ENCODE results near the gene CDHR2.

CDHR2 gene

DNA sequence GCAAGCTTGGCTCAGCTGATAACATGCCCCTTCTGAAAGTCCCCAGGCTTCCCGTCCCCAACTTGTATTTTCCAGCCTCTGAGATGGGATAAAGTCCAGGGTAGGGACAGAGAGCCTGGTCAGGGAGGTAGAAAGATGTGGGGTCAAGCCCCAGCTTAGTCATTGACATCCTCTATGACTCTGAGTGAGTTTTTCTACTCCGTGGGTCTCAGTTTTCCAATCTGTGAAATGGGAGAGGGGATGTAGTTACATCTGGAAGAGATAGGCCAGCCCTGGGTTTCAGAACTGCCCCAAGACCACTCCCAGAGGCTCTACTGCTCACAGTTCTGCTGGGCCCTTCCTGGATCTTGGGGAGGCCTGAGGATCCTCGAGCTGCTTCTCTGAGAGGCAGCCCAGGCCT, 57.7 kb downstream of the CDHR2 start:
- Histone ChIP-seq H3K4me3 (ENCODE audit: low read depth, low read length) (no peak overlapping the region), H3K9me3 (ENCODE audit: control insufficient read depth, insufficient read depth, low read depth, low read length) (no peaks in the 10 kb centered on the region), H3K36me3 (ENCODE audit: control insufficient read depth in 2 of 2, insufficient read depth in 1 of 2, low read length in 2 of 2) (no peaks in the 10 kb centered on the region), H3K4me1 (ENCODE audit: control insufficient read depth, insufficient read depth, low read length) (no peaks in the 10 kb centered on the region), H3K27ac (ENCODE audit: extremely low read depth, low read depth, low read length) (no peak overlapping the region)
- CTCF ChIA-PET, result interaction anchor here (1.1 kb wide), 1 partner anchor 54 kb away, joined by 5 read pairs; no protein-coding TSS in a partner anchor
- TF ChIP-seq ZNF707 (tag by site-specific recombination; IDR thresholded peaks at IDR 0.05), result no peak
- POLR2A ChIA-PET, result no interaction called here

- TF ChIP-seq SCRT2 (tag by site-specific recombination; IDR thresholded peaks at IDR 0.05), result peak; percentile 87
- TF ChIP-seq ZNF600 (tag by site-specific recombination; IDR thresholded peaks at IDR 0.05), result no peak
- TF ChIP-seq ZNF157 (tag by site-specific recombination; IDR thresholded peaks at IDR 0.05), result no peak
- no peak for TF ChIP-seq ZNF133 (tag by site-specific recombination; IDR thresholded peaks at IDR 0.05)
- no peak for TF ChIP-seq ZNF433 (tag by site-specific recombination; IDR thresholded peaks at IDR 0.05; ENCODE audit: low read depth)
- TF ChIP-seq ZNF223 (tag by site-specific recombination; IDR thresholded peaks at IDR 0.05), result no peak
- no peak for TF ChIP-seq ZNF837 (tag by site-specific recombination; IDR thresholded peaks at IDR 0.05)
- TF ChIP-seq ZNF530 (tag by site-specific recombination; IDR thresholded peaks at IDR 0.05; ENCODE audit: low read depth), result no peak
- TF ChIP-seq MEIS1 (CRISPR knock-in tag; IDR thresholded peaks at IDR 0.05; ENCODE audit: borderline replicate concordance), result no peak
- TF ChIP-seq INSM2 (tag by site-specific recombination; IDR thresholded peaks at IDR 0.05), result no peak
- no peak for TF ChIP-seq ZNF660 (tag by site-specific recombination; IDR thresholded peaks at IDR 0.05)
- TF ChIP-seq, protein P1, sequence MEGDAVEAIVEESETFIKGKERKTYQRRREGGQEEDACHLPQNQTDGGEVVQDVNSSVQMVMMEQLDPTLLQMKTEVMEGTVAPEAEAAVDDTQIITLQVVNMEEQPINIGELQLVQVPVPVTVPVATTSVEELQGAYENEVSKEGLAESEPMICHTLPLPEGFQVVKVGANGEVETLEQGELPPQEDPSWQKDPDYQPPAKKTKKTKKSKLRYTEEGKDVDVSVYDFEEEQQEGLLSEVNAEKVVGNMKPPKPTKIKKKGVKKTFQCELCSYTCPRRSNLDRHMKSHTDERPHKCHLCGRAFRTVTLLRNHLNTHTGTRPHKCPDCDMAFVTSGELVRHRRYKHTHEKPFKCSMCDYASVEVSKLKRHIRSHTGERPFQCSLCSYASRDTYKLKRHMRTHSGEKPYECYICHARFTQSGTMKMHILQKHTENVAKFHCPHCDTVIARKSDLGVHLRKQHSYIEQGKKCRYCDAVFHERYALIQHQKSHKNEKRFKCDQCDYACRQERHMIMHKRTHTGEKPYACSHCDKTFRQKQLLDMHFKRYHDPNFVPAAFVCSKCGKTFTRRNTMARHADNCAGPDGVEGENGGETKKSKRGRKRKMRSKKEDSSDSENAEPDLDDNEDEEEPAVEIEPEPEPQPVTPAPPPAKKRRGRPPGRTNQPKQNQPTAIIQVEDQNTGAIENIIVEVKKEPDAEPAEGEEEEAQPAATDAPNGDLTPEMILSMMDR (tag by site-specific recombination; IDR thresholded peaks at IDR 0.05), result no peak
- no peak for TF ChIP-seq ZNF549 (tag by site-specific recombination; IDR thresholded peaks at IDR 0.05)
- no peak for TF ChIP-seq ZNF10 (tag by site-specific recombination; IDR thresholded peaks at IDR 0.05)
- TF ChIP-seq SCRT1 (tag by site-specific recombination; IDR thresholded peaks at IDR 0.05; ENCODE audit: borderline replicate concordance), result 0 out of 2 replicates have a peak, but pooled peaks have one; percentile 42
Observed at GRCh38 chr5:176608142-176608705, 59.1 kb downstream of the CDHR2 start.

GRCh38 chr5:176608937-176609723, 60.0 kb downstream of the CDHR2 start:
- Histone ChIP-seq H3K4me3 (ENCODE audit: low read depth, low read length) (peak overlapping the region; percentile 45), H3K4me1 (ENCODE audit: control insufficient read depth, insufficient read depth, low read length) (peaks cover 6% of the 10 kb centered on the region; the same call in 1 of the 2 replicates), H3K9me3 (ENCODE audit: control insufficient read depth, insufficient read depth, low read depth, low read length) (no peaks in the 10 kb centered on the region), H3K27ac (ENCODE audit: extremely low read depth, low read depth, low read length) (no peak overlapping the region), H3K36me3 (ENCODE audit: control insufficient read depth in 2 of 2, insufficient read depth in 1 of 2, low read length in 2 of 2) (no peaks in the 10 kb centered on the region)
- POLR2A ChIA-PET, result no interaction called here
- CTCF ChIA-PET, result interaction anchor here (0.6 kb wide), 1 partner anchor 34 kb away, joined by 3 read pairs; no protein-coding TSS in a partner anchor
- TF ChIP-seq ZNF433 (tag by site-specific recombination; IDR thresholded peaks at IDR 0.05; ENCODE audit: low read depth), result no peak
- no peak for TF ChIP-seq TCF7L2 (IDR thresholded peaks at IDR 0.05; ENCODE audit: borderline replicate concordance, low read depth, low read length)
- peak; percentile 59 for TF ChIP-seq EGR2 (tag by site-specific recombination; IDR thresholded peaks at IDR 0.05; ENCODE audit: low read depth)
- no peak for TF ChIP-seq ZSCAN30 (tag by site-specific recombination; IDR thresholded peaks at IDR 0.05)
- TF ChIP-seq ZSCAN5A (tag by site-specific recombination; IDR thresholded peaks at IDR 0.05), result no peak
- no peak for TF ChIP-seq ZNF639 (tag by site-specific recombination; IDR thresholded peaks at IDR 0.05)
- 0 out of 2 replicates have a peak, but pooled peaks have one; percentile 47 for TF ChIP-seq ZNF2 (tag by site-specific recombination; IDR thresholded peaks at IDR 0.05)

More at GRCh38 chr5:176608142-176608705, 59.1 kb downstream of the CDHR2 start:
- Histone ChIP-seq H3K9me3 (ENCODE audit: control insufficient read depth, insufficient read depth, low read depth, low read length) (no peaks in the 10 kb centered on the region), H3K27ac (ENCODE audit: extremely low read depth, low read depth, low read length) (no peak overlapping the region), H3K4me3 (ENCODE audit: low read depth, low read length) (no peak overlapping the region), H3K4me1 (ENCODE audit: control insufficient read depth, insufficient read depth, low read length) (no peaks in the 10 kb centered on the region), H3K36me3 (ENCODE audit: control insufficient read depth in 2 of 2, insufficient read depth in 1 of 2, low read length in 2 of 2) (no peaks in the 10 kb centered on the region)
- CTCF ChIA-PET, result interaction anchor here (0.7 kb wide), 1 partner anchor 64 kb away, joined by 3 read pairs; no protein-coding TSS in a partner anchor
- POLR2A ChIA-PET, result no interaction called here
